Activated CD4-positive, alpha-beta T cell treated with anti-CD3 and anti-CD28 coated beads, Interleukin-10, Interleukin-2, amounts not matched to agents 100 ng/mL and 50 ng/mL, durations not matched to agents 16 hours and 8 hours (primary cell): Measurements from ENCODE around the gene MAP4K5.

Source experiments
- DNase-seq: peaks from one replicate; pipeline ENCODE4 v3.0.0-alpha.2; 2020

Gene MAP4K5

DNA sequence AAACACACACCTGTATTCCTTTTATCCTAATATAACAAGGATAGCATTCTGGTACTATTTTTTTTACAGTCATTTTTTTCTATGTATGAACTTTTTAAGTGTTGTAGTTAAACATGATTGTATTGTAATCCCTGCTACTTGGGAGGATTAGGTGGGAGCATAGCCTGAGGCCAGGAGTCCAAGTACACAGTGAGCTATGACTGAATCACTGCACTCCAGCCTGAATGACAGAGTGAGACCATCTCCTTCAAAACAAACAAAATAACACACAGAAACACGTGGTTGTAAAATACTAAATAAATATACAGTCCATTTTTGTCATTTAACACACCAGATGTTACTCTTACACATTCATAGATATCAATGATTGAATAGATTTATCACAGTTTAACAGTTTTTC lies 56.9 kb downstream of the MAP4K5 start:
- DNase-seq, result no peak

GRCh38 chr14:50471838-50472465 lies 60.4 kb downstream of the MAP4K5 start:
- no peak for DNase-seq

- DNase-seq, result no peak
Observed at GRCh38 chr14:50469982-50470381, 62.4 kb downstream of the MAP4K5 start.

DNA sequence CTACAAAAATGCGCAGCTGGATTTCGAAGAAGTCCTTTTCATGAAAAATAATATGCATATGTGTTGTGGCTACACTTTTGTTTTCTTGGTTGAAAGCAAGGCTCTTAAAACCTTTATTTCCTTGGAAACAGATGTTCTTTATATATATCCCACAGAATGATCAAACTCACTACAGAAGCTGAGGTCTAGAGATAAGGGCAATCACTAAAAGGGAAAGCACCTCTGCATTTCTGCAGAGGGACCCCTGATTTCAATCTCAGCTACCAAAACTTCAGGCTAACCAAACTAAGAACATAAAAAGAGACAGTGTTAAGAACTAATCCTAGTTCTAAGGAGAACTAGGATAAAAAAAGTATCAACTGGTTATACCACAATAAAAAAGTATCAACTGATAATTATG lies 70.3 kb downstream of the MAP4K5 start:
- DNase-seq, result no peak

GRCh38 chr14:50453869-50454268 lies 78.5 kb downstream of the MAP4K5 start:
- no peak for DNase-seq

DNA sequence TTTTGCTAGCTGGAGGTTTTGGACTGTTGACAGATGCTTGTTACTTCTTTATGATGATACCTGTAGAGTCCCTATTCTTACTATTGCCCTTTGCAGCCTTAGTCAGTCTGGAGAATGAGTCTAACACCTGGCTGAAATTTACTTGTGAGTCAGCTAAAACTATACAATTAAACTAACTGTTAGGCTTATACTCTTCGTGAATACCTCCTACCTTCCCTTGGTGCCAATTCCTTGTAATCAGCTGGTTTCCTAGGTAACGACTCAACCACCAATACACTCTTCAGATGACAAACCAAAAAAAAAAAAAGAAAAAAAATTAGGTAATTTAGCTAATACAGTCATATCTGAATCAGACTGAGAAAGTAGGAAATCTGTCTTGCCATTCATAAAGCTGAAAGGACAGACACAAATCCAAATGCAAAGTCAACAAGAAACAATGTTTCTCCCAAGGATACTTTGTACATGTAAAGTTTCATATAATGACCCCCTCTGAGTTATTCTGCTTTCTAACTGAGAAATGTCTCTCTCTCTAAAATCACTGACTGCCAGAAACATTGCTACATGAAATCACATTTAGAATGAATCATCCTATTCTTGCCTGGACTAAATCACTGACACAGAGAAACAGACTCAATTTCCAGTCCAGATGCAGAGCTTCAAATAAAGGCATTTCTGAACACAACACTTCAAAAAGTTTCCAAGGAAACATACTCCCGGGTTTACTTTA lies 79.2 kb downstream of the MAP4K5 start:
- DNase-seq, result peak; percentile 22

DNA sequence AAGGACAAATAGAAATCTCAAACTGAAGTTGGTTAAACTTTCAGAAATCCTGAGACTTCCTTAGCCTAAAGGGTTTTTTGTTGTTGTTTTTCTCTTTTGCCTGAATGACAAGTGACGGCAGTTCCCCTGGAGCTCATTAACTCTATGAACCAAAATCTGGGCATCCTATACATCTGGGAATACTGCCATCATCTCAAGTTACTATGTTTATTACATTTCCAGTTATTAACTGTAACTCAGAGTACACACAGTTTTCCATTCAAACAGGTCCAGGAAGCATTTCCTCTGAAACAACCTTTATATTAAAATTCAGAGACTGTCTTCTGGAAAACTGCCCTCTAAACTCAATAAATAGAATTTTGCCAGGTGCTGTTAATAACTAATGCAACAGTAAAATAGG lies 80.1 kb downstream of the MAP4K5 start:
- no peak for DNase-seq

GRCh38 chr14:50451854-50452253 lies 80.5 kb downstream of the MAP4K5 start:
- no peak for DNase-seq

DNA sequence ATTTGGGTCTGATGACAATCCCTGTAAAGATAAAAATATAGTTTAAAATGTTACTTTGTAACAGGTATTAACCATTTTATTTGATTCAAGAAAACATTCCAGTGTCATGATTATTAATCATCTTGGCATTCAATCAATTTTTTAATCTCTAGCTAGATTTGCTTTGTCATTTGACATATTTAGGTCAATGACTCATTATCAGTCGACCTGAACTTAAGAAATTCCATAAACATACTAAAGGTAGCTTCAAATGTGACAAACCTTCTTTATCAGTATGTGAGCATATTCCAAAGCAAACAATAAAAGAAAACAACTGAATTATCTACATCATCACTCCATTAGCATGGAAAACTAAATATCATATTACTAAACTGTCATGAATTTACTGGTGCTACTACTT lies 84.9 kb downstream of the MAP4K5 start:
- no peak for DNase-seq

DNA sequence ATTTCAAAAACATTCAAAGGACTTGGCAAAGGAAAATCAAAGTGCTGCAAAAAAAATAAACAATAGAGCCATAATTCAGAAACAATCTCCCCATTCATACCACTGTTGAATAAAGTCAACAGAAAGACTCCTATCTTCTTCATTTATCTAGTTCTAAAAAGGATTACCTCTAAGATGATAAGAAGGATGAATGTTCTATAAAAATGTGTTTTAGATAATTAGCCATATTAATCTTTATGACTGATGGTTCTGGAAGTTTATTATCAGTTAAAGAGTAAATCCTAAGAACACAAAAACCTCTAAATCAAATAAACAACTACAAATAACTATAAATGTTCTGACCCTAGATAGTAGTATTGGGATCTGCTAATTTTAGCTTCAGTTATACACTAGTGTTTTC lies 97.8 kb downstream of the MAP4K5 start:
- no peak for DNase-seq

DNA sequence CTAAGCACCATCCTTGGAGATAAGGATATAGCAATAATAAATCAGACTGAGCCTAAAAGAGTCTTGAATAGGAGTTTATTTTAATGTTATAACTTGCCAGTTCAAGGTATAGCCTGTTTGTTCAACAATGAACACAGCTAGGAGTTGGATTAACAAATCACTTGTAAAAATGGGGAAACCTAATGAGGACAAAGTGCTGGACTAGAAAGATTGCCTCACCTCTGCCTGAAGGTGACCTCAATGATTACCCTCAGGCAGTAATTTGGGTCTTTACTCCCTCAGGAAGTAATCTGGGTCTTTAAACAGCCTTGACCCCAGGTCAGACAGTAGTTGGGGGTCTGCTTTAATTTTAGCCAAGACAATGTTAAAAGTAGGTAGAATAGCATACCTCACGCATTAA lies 100.2 kb downstream of the MAP4K5 start:
- no peak for DNase-seq

- no peak for DNase-seq
Observed at GRCh38 chr14:50425816-50426215, 106.6 kb downstream of the MAP4K5 start.

- no peak for DNase-seq
Observed at GRCh38 chr14:50425105-50425504, 107.3 kb downstream of the MAP4K5 start.

- DNase-seq, result no peak
Observed at GRCh38 chr14:50423529-50423928, 108.8 kb downstream of the MAP4K5 start.

DNA sequence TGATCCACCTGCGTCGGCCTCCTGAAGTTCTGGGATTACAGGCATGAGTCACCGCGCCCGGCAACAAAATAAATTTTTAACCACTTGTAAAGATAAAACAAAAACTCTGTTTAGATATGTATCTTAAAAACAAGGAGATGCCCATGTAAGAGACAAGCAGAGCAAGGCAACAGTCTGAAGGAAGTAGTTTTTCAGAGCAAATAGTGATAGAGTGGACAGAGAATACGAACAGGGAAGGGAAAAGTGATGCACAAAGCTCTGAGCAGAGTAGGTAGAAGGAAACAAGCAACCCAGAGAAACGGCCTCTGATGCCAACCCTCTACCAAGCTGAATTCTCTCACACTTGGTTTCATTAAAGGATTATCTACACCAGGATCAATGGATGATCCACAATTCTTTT lies 110.9 kb downstream of the MAP4K5 start:
- no peak for DNase-seq

GRCh38 chr14:50417853-50418252 lies 114.5 kb downstream of the MAP4K5 start:
- DNase-seq, result no peak

DNA sequence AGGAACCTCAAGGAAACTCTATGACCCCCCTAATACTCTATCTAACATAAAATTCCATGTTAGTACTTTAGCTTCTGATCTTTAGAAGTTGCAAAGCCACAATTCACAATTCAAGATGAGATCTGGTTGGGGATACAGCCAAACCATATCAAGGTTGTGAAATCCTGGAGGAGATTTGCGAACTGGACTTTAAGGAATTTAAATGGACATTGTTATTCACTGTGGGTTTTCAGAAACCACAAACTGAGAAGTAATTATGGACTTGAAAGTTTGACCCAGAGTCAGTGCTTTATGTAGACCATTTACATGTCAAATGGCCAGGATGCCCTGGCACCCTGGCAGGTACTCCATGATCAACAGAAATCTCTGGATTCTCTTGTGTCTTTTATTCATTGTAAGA lies 121.4 kb downstream of the MAP4K5 start:
- no peak for DNase-seq

GRCh38 chr14:50410071-50410470 lies 122.3 kb downstream of the MAP4K5 start:
- DNase-seq, result no peak

DNA sequence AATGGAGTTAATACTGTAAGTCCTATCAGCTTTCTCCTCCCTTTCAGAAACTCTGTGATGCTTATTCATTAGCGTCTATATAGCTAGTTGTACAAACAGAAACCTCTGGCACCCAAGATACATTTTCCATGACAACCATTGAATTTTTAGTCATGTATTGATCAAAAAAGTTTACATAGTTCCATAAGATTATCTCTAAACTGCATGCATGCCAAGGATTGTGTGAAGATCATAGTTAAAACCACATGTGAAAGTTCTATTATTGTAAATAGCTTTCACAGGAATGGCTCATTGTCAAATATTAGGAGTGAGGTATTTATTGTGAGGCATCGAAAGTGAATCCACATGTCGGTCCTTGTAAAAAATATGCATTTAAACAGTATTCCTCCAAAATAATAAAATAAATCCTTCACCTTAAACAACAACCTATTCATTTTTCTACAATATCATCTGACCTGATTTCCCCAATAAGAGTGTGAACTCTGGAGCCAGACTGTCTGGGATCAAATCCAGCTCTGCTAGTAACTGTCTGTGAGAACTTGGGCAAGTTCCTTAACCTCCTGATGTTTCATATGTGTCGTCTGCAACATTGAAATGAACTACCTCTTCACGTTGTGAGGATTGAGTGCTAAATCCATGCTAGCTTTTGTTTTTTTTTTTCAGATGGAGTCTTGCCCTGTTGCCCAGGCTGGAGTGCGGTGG lies 125.1 kb downstream of the MAP4K5 start:
- no peak for DNase-seq

GRCh38 chr14:50403419-50403818 lies 128.9 kb downstream of the MAP4K5 start:
- no peak for DNase-seq

- DNase-seq, result no peak
Observed at GRCh38 chr14:50402965-50403364, 129.4 kb downstream of the MAP4K5 start.

DNA sequence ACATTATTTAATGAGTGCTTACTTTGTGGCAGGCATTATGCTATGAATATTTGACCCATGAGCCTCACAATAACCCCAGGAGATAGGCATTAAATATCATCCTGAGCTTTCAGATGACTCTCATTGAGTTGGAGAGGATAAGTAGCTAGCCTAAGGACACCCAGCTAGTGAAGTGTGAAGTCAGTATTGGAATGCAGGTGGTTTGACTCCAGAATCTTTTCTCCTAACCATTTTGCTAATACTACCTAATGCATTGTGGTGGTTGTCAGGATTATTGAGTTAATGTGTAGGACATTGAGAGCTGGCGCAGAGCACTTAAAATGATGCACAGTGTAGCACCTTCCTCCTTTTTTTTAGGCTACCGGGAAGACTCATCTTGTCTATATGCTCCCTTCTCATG lies 131.9 kb downstream of the MAP4K5 start:
- no peak for DNase-seq

DNA sequence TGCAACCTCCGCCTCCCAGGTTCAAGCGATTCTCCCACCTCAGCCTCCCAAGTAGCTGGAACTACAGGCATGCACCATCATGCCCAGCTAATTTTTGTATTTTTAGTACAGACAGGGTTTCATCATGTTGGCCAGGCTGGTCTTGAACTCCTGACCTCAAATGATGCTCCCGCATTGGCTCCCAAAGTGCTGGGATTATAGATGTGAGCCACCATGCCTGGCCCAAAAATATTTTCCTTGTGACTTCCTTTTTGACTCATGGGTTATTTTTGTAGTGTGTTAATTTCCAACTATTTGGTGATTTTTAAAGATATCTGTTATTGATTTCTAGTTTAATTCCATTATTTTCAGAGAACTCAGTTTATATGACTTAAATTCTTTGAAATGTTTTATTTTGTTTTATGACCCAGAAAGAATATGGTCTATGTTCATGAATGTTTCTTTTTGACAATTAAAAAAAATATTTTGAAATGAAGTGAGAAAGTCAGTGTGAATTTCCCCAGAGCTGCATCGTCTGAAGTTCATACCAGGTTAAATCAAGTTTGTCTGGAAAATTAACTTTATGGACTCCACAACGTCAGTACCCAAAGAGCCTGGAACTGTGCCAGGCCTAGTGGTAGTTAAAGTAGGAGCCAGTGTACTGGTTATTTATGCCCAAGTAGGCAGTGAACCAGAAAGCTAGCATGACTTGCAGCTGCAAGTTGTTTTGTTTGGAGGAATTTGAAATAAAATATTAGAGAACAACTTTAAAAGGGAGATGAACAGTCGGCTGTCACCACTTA lies 132.9 kb downstream of the MAP4K5 start:
- DNase-seq, result no peak

DNA sequence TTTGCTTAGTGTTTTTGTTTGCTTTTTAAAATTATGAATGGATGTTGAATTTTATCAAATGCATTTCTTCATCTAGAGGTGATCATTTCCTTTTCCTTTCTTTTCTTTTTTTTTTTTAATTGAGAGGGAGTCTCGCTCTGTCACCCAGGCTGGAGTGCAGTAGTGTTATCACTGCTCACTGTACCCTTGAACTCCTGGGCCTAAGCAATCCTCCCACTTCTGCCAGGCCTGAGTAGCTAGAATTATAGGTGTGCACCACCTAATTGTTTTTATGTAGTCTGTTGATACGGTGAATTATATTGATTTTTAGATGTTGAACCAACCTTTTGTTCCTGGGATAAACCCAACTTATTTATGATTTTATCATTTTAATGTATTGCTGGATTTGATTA lies 134.2 kb downstream of the MAP4K5 start:
- no peak for DNase-seq
